Activated effector memory CD4-positive, alpha-beta T cell treated with Interleukin-2 at 50 U/mL for 16 hours (primary cell): ENCODE data around the gene PRSS57.

ENCODE experiments used
- DNase-seq: peaks from one replicate; pipeline ENCODE4 v3.0.0-alpha.2; 2020

Gene PRSS57

DNA sequence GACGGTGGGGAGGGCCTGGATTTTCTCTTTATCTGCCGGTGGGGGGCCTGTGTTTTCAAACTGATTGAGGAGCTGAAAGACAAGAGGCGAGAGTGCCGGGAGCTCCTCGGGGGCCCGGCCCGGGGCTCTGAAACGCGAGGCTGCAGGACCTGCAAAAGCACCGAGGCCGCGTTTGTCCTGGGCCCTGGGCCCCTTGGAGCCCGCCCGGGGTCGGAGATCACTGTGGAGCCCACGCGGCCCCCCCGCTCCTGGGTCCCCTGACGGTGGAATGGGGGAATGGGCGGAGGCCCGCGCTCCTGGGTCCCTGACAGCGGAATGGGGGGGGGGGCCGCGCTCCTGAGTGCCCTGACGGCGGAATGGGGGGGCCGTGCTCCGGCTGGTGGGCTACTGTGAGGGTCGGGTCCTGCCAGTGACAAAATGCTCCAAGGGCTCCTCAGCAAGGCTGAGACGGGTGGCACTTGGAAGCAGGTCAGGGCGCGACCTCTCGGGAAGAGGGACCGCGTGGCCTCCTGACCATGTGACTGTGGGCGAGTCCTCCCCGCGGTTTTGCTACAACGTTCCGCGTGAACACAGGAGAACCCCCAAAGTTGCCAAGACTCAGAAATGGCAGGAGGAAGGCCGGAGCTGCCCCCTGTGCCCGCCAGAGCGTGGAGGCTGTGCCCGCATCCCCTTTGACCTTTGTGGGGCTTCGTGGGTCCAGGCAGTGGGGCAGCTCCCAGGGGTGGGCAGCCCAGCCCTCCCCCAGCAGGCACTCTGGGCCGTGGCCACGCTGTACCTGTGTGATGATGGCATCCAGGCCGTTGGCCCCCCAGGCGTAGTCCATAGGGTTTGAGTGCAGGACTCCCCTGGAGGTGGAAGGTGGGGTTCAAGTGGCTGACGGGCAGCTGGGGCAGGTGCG is 46.1 kb downstream of the PRSS57 start:
- DNase-seq, result no peak

DNA sequence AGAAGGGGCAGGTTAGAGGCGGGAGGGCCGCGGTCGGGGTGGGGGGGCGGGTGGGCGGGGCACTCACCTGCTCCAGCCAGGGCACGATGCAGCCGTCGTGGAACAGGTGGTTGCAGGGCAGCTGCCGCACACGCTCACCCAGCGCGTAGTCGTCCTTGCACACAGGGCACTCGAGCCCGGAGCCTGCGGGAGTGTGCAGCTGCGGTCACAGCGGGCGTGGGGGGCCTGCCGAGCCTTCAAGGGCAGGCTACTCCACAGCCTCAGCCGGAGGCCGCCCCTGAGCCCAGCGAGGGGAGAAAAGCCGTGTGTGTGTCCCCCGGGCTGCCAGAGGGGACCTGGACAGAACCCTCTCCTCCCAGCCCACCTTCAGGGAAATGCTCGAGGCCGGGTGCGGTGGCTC is 46.9 kb downstream of the PRSS57 start:
- no peak for DNase-seq

DNA sequence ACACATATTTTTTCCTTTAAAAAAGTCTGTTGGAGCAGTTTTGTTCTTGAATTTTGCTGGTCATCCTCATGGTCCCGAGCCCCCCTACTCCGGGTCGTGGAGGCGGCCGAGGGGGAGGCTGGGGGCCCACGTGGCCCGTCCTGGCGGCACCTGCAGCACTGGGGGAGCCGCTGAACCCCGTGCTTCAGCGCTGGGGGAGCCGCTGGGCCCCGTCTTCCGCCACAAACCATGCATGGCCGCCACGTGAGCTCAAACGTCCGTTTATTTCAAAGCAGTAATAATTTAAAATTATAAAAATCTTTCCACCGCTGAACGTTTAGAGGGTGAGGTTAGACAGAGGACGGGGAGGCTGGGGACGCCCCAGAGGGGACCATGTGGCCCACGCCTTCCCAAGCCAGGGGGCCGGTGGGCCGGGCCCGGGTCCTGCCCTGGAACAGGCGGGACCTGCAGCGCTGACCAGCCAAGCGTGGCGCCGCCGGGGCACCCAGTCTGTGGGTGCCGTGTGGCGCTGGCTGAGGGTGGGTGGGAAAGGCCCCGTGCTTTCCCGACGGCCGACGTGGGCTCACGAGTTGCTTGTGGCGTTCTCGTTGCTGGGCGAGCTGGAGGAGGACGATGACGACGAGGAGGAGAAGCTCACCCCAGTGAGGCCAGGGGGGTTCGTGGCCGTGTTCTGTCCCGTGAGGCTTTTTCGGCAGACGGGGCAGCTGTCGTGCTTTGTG is 47.5 kb downstream of the PRSS57 start:
- no peak for DNase-seq

DNA sequence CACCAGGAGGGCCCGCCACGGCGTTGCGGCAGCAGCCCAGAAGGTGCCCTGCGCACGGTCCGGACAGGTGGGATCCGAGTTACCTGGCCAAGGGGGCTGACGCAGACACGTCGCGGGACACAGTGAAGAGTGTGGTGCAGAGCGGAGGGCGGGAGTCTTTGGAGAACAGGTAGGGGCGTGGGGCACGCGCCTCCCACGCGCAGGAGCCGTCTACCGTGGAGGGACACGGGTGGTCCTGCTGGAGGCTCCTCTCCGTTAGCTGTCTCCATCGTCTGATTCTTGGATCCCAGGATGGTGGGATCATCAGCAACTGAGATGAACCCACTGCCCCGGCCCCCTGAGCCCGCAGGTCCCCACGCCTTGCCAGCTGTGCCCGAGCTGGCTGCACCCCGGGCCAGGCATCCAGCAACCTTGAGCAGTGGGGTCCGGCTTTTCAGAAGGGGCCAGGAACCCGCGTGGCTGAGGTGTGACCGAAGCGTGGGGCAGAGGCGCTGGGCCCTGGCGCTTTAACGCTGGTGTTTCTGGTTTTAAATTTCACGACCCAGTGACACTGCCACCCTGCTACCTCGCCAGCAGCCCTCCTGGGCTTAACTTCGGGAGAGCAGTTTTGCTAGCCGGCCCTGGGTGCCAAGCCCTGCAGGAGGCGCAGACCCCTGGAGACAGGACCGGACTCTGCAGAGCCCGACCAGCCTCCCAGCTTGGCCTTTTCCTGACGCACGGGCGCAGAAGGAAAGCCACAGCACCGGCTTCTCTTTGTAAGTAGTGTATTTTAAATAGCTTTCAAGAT is 48.3 kb downstream of the PRSS57 start:
- no peak for DNase-seq

DNA sequence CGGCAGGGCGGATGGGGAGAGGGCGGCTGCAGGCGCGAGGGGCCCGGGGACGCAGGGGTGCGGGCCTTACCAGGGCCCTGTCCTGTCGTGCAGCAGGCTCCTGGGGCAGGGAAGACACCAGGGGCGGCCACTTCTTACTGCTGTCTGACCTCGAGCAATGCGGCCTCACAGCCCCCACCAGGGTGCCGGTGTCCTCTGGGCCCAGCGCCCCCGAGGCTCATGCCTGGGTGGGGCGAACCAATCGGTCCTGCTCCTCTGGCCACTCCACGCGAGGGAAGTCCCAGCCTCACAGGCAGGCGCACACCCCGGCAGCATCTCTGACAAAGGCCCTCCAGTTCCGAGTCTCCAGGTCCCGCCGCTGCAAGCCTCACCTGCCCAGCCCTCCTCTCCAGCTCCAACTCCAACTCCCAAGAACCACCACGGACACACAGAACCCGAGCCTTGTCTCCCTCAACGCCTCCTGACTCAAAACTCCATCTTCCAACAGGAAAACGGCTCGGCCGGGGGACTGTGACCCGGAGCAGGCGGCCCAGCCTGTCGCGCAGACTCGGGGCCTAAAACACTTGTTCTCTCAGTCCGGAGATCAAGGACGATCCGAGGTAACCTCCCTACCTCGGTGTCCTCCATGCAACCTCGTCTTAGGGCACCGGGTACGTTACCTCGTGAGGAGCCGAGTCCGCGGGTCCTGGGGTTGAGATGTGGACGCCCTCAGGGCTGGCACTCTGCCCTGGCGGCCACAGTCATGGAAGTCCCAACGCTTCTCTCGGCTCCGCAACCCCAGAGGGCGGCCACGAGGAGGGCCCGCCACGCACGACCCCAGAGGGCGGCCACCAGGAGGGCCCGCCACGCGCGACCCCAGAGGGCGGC is 49.1 kb downstream of the PRSS57 start:
- no peak for DNase-seq

DNA sequence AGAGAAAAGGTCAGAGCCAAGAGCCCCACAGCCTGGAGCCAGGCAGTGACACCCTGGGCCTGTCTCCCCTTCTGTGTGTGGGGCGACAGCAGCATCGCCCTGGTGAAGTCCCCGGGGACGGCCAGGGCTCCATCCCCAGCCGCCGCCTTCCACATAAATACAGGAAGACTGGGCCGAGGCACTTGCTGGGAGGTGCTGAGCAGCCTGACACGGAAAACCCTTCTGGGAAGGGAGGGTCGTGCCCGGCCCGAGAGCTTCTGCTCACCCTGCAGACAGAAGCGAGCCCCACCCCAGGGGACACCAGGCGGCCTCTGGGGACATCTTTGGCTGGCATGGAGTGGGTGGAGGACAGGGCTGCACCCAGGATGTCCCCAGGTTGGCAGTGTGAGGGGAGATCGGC is 50.5 kb downstream of the PRSS57 start:
- no peak for DNase-seq

DNA sequence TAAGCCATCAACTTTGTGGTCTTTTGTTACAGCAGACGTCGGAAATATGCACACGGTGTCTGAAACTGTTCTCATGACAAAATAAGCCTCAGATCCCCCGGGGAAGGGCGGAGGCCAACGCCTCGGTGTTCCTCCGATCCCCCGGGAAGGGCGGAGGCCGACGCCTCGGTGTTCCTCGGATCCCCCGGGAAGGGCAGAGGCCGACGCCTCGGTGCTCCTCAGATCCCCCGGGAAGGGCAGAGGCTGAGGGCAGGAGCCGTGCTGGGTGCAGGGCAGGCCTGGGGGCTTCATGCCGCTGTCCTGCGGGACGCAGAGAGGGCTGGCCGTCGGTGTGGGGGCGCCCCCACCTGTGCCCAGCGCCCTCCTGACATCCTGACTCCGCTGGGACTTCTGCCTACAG is 50.9 kb downstream of the PRSS57 start:
- no peak for DNase-seq

DNA sequence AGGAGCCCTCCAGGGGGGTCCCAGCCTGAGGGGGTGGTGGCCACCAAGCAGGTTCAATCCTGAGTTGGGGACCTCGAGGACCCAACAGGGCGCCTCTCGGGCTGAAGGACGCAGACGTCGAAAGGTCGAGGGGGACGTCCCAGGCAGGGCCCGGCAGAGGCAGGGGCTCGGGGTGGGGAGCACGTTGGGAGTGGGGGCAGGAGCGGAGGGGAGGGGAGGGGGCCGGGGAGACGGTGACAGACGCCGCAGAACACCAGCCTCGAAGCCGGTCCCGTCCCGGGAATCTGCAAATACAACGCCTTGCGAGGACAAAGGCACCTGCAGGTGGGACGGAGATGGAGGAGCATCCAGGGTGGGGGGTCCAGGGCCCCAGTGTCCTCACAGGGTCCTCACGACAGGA is 51.5 kb downstream of the PRSS57 start:
- no peak for DNase-seq

DNA sequence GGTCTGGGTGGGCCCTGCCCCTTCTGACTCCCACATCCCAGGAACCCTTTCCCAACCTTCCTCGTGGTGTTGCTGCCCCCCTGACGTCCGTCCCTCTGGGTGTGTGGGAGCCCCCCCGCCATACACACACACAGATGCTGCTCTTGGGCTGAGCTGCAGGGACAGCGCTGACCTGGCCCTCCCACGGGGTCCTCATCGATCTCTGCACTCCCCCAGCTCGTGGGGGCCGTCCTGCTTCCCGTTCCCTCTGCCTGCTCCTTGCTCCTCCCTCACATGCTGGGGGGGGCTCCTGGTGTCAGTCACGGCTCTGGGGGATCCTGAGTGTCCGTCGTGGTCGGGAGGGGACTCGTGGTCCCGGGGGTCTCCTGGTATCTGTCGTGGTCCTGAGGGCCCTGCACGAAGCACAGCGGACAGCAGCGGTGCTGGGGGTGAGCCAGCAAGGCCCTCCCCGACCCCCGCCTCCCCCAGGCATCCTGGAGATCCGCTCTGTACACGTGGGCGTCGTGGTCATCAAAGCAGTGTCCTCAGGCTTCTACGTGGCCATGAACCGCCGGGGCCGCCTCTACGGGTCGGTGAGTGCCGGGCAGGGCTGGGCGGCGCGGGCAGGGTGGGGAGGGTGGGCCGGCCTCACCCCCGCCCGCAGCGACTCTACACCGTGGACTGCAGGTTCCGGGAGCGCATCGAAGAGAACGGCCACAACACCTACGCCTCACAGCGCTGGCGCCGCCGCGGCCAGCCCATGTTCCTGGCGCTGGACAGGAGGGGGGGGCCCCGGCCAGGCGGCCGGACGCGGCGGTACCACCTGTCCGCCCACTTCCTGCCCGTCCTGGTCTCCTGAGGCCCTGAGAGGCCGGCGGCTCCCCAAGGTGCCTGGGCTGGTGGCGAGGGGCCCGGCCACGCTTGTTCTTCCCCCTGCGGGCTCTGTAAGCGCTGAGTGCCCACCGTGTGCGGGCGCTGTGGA is 52.2 kb downstream of the PRSS57 start:
- no peak for DNase-seq

DNA sequence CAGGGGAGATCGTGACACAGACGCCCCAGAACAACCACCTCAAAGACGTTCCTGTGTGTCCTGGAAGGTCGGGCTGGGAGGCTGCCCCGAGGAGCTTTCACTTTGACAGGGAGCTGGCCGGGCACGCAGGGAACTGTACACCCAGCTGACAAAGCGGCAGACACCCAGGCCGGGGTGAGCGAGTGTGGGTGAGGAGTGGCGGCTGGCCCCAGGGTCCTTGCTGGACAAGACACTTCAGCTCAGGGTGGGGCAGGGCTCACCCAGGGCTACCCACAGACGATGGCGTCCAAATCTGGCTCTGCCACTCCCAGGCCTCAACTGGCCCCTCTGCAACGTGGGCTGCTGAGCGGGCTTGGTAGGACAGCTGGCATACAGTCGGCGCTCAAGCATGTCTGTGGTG is 53.5 kb downstream of the PRSS57 start:
- DNase-seq, result no peak

DNA sequence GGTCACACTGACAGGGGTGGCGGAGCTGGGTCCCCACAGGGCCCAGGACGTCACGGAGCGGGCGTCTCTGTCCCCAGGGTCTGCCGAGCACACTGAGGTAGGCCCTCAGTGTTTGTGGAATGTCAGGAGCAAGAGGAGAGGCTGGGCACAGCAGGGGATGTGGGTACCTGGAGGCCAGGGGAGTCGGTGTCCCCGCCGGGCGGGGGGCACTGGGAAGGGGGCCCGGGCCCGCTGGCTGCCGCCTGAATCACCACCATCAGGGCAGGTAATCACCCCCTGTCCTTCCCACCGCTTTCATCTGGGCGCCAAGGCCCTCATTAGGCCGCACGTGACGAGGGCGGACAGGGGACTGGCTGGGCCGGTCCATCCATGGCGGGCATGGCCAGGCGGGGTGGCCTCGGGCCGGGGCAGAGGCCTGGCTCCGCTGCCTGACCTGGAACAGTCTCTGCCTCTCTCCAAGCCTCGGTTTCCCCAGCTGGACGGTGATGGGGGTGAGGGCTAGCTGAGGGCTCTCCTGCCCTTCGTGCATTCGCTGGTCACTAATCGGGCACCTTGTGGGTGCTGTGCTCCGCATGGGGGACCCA is 54.6 kb downstream of the PRSS57 start:
- DNase-seq, result no peak

DNA sequence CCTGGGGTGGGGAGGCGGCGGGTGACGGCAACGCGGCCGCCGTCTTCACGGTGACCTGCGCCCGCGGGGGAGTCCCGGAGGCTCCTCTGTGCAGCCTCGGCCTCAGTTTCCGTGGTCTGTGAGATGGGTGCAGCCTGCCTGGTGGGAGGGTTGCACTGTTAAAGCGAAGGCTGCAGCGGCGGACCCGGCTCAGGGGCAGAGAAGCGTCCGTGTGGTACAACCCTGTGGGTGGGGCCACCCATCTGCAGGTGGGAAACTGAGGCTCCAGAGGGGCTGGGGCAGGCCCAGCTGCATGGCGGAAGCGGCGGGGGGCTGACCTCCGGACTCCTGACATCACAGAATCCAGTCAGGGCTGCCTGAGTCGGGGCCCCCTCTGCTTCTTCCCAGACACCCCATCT is 55.1 kb downstream of the PRSS57 start:
- DNase-seq, result no peak

DNA sequence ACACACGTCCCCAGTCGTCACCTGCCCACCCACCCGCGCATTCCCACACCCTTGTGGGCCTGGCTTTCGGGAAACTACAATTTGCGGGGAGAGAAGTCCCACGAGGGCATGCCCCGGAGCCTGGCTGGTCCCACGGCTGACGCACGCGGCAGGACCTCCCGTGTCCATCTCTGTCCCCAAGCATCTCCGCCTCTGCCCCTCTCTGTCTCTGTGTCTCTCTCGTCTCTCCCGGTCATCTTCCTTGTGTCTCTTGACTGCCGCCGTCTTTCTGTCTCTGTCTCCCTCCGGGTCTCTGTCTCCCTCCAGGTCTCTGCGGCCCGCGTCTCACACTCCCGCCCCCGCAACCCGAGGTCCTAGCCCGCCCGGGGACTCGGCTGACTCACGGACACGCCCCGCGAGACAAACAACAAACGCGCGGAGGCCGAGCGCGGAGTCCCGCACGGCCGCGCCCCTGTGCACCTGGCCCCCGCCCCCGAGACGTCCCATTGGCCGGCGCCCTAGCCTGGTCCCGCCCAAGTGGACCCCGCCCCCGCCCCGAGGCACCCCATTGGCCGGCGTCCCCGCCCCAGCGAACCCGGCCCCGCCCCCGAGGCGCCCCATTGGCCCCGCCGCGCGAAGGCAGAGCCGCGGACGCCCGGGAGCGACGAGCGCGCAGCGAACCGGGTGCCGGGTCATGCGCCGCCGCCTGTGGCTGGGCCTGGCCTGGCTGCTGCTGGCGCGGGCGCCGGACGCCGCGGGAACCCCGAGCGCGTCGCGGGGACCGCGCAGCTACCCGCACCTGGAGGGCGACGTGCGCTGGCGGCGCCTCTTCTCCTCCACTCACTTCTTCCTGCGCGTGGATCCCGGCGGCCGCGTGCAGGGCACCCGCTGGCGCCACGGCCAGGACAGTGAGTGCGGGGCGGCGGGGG is 55.7 kb downstream of the PRSS57 start, which contains the start of gene FGF22:
TSS of gene FGF22 (plus strand) at position 627 of the 908 bp plus-strand sequence. CDS start at position 674, 47 bp downstream.
- DNase-seq, result peak; percentile 96

DNA sequence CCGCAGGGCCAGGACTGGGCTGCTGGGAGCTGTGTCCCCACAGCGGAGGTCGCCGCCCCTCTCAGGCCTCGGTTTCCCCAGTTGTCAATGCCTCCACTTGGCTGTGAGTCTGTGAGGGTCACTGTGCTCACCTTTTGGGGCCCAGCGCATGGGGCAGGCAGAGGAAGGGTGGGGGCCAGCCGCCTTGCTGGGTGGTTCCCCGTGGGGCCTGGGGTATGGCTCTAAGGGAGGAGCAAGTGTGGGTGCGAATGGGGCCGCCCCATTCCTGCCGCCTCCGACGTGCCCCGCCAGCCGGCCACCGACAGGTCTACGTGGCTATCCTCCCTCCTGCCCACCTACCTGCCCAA is 56.4 kb downstream of the PRSS57 start:
- DNase-seq, result no peak
